CD4-positive, alpha-beta memory T cell (primary cell): Measurements from ENCODE around the gene ATXN7. TPM values are rescaled to one million over a fixed set of nuclear protein-coding genes. Genes with fewer than 3 reads are reported as not detected.

Experiments used
- CTCF ChIA-PET: fragments of 350-600 bp; sonication (Branson Sonifier 250); formaldehyde crosslinking; loops from one replicate; lab custom pipeline; 2021; ENCODE audit warnings: inconsistent platforms; ENCODE audit not compliant: partially characterized antibody; lab: Charles Lee
- POLR2A ChIA-PET: fragments of 350-600 bp; sonication (Branson Sonifier 250); formaldehyde crosslinking; loops from one replicate; lab custom pipeline; 2021; ENCODE audit not compliant: partially characterized antibody; lab: Charles Lee
- DNase-seq, 5 donors: peaks; one replicate each; pipeline versions ENCODE4 v3.0.0 to v3.0.0-alpha.2; 2020 to 2022; ENCODE audit warnings: mixed read lengths in 1 of 5
- H3K27ac ChIP-seq: one replicate; pipeline ENCODE4 v1.7.0; 2013; ENCODE audit warnings: low read depth, low read length
- H3K27me3 ChIP-seq: 2 replicates; pipeline ENCODE4 v1.7.0; 2013; ENCODE audit warnings: mild to moderate bottlenecking, low read length, moderate library complexity; ENCODE audit not compliant: insufficient read depth
- H3K36me3 ChIP-seq: 2 replicates; pipeline ENCODE4 v1.7.0; 2013; ENCODE audit warnings: mild to moderate bottlenecking, low read length, moderate library complexity; ENCODE audit not compliant: insufficient read depth
- H3K4me1 ChIP-seq: 2 replicates; pipeline ENCODE4 v1.7.0; 2013; ENCODE audit warnings: mild to moderate bottlenecking, low read length, moderate library complexity; ENCODE audit not compliant: insufficient read depth
- H3K4me3 ChIP-seq, 2 donors: one replicate each; pipeline ENCODE4 v1.7.0; 2013; ENCODE audit warnings: low read length in 2 of 2, mild to moderate bottlenecking in 1 of 2
- H3K9me3 ChIP-seq, 2 donors: one replicate each; pipeline ENCODE4 v1.7.0; 2013; ENCODE audit warnings: low read length in 2 of 2, control low read depth in 1 of 2; ENCODE audit not compliant: control insufficient read depth in 1 of 2
- H3K27ac Mint-ChIP-seq, 7 donors: one replicate each; pipeline ENCODE4 v1.8.0; 2020 to 2021; ENCODE audit warnings: mixed read lengths in 7 of 7, mild to moderate bottlenecking in 6 of 7, inconsistent platforms in 3 of 7, moderate library complexity in 3 of 7
- H3K27me3 Mint-ChIP-seq, 2 donors: one replicate each; pipeline ENCODE4 v1.8.0; 2020 to 2021; ENCODE audit warnings: mixed read lengths in 2 of 2
- H3K36me3 Mint-ChIP-seq, 2 donors: one replicate each; pipeline ENCODE4 v1.8.0; 2020 to 2021; ENCODE audit warnings: mixed read lengths in 2 of 2, inconsistent platforms in 1 of 2, mild to moderate bottlenecking in 1 of 2
- H3K4me1 Mint-ChIP-seq, 4 donors: one replicate each; pipeline ENCODE4 v1.8.0; 2020 to 2021; ENCODE audit warnings: mixed read lengths in 4 of 4, mild to moderate bottlenecking in 1 of 4
- H3K4me3 Mint-ChIP-seq, 8 donors: one replicate each; pipeline ENCODE4 v1.8.0; 2020 to 2021; ENCODE audit warnings: mixed read lengths in 8 of 8, mild to moderate bottlenecking in 7 of 8, moderate library complexity in 6 of 8, inconsistent platforms in 3 of 8
- H3K9me3 Mint-ChIP-seq, 8 donors: one replicate each; pipeline ENCODE4 v1.8.0; 2020 to 2021; ENCODE audit warnings: mixed read lengths in 8 of 8, mild to moderate bottlenecking in 5 of 8, inconsistent platforms in 3 of 8, moderate library complexity in 1 of 8
- intact Hi-C: fragments of 100-400 bp; cut with micrococcal nuclease; formaldehyde crosslinking; loops from one replicate; pipeline ENCODE4 v1.15.1; 2023
- polyA plus RNA-seq, 2 donors: library from polyadenylated mRNA; unstranded; fragments of 300-500 nt; fragmentation: Illumina TruSeq; gene quantifications; one replicate each; pipeline ENCODE4 v1.2.3, GENCODE V29; 2021
- total RNA-seq, 2 experiments: library from RNA; stranded (reverse); gene quantifications; one replicate each; pipeline ENCODE4 v1.2.3, GENCODE V29; 2021

ATXN7 gene
- total and polyA plus RNA-seq, 4 experiments from 2014 or later = 13.4 to 160 (median 89.2) TPM

DNA sequence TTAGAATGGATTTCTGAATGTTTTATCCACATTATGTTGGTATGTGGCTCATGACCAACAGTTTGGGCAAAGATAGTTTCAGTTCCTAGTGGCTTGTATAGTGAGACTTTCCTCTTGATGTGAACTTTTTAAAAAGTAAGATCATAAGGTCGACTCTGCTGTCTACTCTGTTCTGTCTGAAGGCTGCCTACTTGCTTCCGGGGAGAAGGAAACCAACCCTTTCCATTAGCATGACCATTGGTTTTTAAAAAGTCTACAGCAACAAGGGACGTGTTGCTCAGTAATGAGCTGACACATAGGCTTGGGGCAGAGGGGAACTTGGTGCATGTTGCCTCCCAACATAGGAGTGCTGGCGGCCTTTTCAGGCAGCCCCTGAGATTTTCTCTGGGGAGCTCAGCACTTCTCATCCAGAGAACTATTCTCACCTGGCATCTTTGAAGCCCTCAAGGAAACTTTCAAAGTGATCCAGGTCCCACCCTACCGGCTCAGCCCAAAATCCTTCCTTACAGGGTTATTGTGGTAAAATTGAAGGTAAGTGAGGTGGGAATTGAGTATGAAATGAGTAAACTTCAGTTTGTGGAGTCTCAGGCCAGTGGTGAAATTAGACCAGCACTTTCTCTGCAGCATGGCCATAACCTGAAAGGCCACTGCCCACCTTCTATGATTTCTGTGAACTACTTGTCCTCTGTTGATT, 129.0 kb downstream of the ATXN7 start:
- H3K4me1 ChIP-seq = peaks cover 7% of the 10 kb centered on the region
- POLR2A ChIA-PET = interaction anchor here (1.5 to 5.5 kb wide), 6 partner anchors 13 to 31 kb away, joined by 4 to 36 read pairs (median 10); partner anchors contain the start of gene PSMD6
- H3K27me3 ChIP-seq = no peaks in the 10 kb centered on the region
- peaks cover 80 to 93% of the 10 kb centered on the region in 2 donors for H3K36me3 Mint-ChIP-seq
- CTCF ChIA-PET = interaction anchor here (0.8 to 29.4 kb wide), 16 partner anchors 8 to 209 kb away, joined by 3 to 875 read pairs (median 8); partner anchors contain the start of genes C3orf49 and PSMD6
- intact Hi-C loops = loop anchor here (1.0 kb wide), 3 partner anchors 13 to 30 kb away; no protein-coding TSS in a partner anchor
- peak overlapping the region; percentile 3 to 85 (median 56) for H3K27ac Mint-ChIP-seq
- no peaks in the 10 kb centered on the region for H3K27me3 Mint-ChIP-seq
- H3K9me3 Mint-ChIP-seq = no peaks in the 10 kb centered on the region
- peaks cover 27 to 54% (median 38%) of the 10 kb centered on the region in 4 donors for H3K4me1 Mint-ChIP-seq
- H3K9me3 ChIP-seq = no peaks in the 10 kb centered on the region
- H3K27ac ChIP-seq = no peak overlapping the region
- H3K36me3 ChIP-seq = peaks cover 94% of the 10 kb centered on the region
- no peak overlapping the region for H3K4me3 Mint-ChIP-seq
- H3K4me3 ChIP-seq = no peak overlapping the region
- no peak for DNase-seq

GRCh38 chr3:63993653-63994079, 130.0 kb downstream of the ATXN7 start:
- Mint-ChIP-seq H3K27me3 (no peaks in the 10 kb centered on the region), H3K27ac (peak overlapping the region; percentile 7 to 89 (median 79)), H3K36me3 (peaks cover 80 to 93% of the 10 kb centered on the region in 2 donors), H3K4me1 (peaks cover 31 to 58% (median 43%) of the 10 kb centered on the region in 4 donors), H3K9me3 (no peaks in the 10 kb centered on the region), H3K4me3 (no peak overlapping the region)
- peaks cover 7% of the 10 kb centered on the region for H3K4me1 ChIP-seq
- intact Hi-C loops = loop anchor here (1.0 kb wide), 3 partner anchors 14 to 31 kb away; no protein-coding TSS in a partner anchor
- no peaks in the 10 kb centered on the region for H3K9me3 ChIP-seq
- no peak overlapping the region for H3K27ac ChIP-seq
- H3K4me3 ChIP-seq = no peak overlapping the region
- CTCF ChIA-PET = interaction anchor here (0.8 to 29.4 kb wide), 19 partner anchors 10 to 175 kb away, joined by 3 to 875 read pairs (median 5); partner anchors contain the start of genes C3orf49 and PSMD6
- POLR2A ChIA-PET = interaction anchor here (1.4 to 5.5 kb wide), 7 partner anchors 14 to 32 kb away, joined by 3 to 36 read pairs (median 8); partner anchors contain the start of gene PSMD6
- H3K36me3 ChIP-seq = peaks cover 94% of the 10 kb centered on the region
- DNase-seq = peak; percentile 63 to 67 (median 66)
- no peaks in the 10 kb centered on the region for H3K27me3 ChIP-seq

GRCh38 chr3:63995086-63995485, 131.4 kb downstream of the ATXN7 start:
- Histone ChIP-seq H3K9me3 (no peaks in the 10 kb centered on the region), H3K27me3 (no peaks in the 10 kb centered on the region), H3K4me1 (peaks cover 7% of the 10 kb centered on the region), H3K27ac (no peak overlapping the region), H3K36me3 (peaks cover 94% of the 10 kb centered on the region), H3K4me3 (no peak overlapping the region)
- ChIA-PET POLR2A (interaction anchor here (0.9 to 5.5 kb wide), 5 partner anchors 17 to 34 kb away, joined by 5 to 36 read pairs (median 8); partner anchors contain the start of gene PSMD6), CTCF (interaction anchor here (0.7 to 29.4 kb wide), 9 partner anchors 10 to 176 kb away, joined by 3 to 875 read pairs (median 10); partner anchors contain the start of genes C3orf49 and PSMD6)
- H3K27ac Mint-ChIP-seq = peak overlapping the region in 6 of 7 donors; percentile 60 to 86 (median 80)
- H3K4me1 Mint-ChIP-seq = peaks cover 32 to 63% (median 46%) of the 10 kb centered on the region in 4 donors
- no peaks in the 10 kb centered on the region for H3K9me3 Mint-ChIP-seq
- intact Hi-C loops = no loop called here
- DNase-seq = no peak
- H3K27me3 Mint-ChIP-seq = no peaks in the 10 kb centered on the region
- no peak overlapping the region for H3K4me3 Mint-ChIP-seq
- peaks cover 80 to 93% of the 10 kb centered on the region in 2 donors for H3K36me3 Mint-ChIP-seq

- Histone ChIP-seq H3K9me3 (no peaks in the 10 kb centered on the region), H3K27ac (no peak overlapping the region), H3K36me3 (peaks cover 81% of the 10 kb centered on the region), H3K27me3 (no peaks in the 10 kb centered on the region), H3K4me3 (no peak overlapping the region), H3K4me1 (peaks cover 3% of the 10 kb centered on the region)
- no peak for DNase-seq
- intact Hi-C loops = no loop called here
- no peaks in the 10 kb centered on the region for H3K27me3 Mint-ChIP-seq
- H3K27ac Mint-ChIP-seq = peak overlapping the region; percentile 47 to 84 (median 64)
- POLR2A ChIA-PET = interaction anchor here (1.1 to 1.6 kb wide), 2 partner anchors 22 to 31 kb away, joined by 4 read pairs; no protein-coding TSS in a partner anchor
- no peaks in the 10 kb centered on the region for H3K9me3 Mint-ChIP-seq
- H3K36me3 Mint-ChIP-seq = peaks cover 61 to 79% of the 10 kb centered on the region in 2 donors
- H3K4me1 Mint-ChIP-seq = peaks cover 24 to 59% (median 43%) of the 10 kb centered on the region in 4 donors
- CTCF ChIA-PET = interaction anchor here (0.8 to 29.4 kb wide), 3 partner anchors 8 to 36 kb away, joined by 3 to 875 read pairs (median 6); no protein-coding TSS in a partner anchor
- no peak overlapping the region for H3K4me3 Mint-ChIP-seq
These were observed 135.4 kb downstream of the ATXN7 start for GRCh38 chr3:63998852-63999754.

DNA sequence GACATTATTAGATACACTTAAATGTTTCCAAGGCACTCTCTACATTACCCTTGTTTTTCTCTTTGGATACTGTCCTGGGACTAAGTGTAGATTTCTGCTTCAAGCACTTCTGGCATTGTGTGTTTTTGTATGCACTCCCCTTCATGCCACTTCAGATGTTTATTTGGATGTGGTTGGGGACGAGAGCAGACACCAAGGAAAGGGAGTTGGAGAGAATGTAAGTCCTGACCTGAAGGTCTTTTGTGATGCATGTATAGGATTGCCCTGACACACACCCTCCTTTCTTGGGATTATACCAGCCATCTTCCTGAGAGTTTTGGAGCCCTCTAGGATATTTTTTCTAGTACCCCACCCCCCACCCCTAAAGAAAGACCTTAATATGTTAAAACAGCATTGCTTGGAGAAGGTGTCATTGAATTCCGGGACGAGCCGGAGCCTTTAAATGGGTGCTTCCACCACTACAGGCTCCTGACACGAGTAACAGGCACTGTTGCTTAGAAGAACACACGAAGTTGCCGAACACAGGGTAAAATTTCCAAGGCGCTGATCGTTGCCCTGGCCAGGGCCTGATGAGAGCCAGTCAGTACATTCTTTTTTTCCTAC, 136.9 kb downstream of the ATXN7 start:
- Histone ChIP-seq H3K4me3 (no peak overlapping the region), H3K9me3 (no peaks in the 10 kb centered on the region), H3K27me3 (no peaks in the 10 kb centered on the region), H3K27ac (no peak overlapping the region), H3K4me1 (peaks cover 3% of the 10 kb centered on the region), H3K36me3 (peaks cover 83% of the 10 kb centered on the region)
- intact Hi-C loops = no loop called here
- no peak for DNase-seq
- Mint-ChIP-seq H3K27ac (peak overlapping the region in 5 of 7 donors; percentile 48 to 78 (median 59)), H3K4me1 (peaks cover 15 to 50% (median 34%) of the 10 kb centered on the region in 4 donors), H3K4me3 (no peak overlapping the region), H3K27me3 (no peaks in the 10 kb centered on the region), H3K9me3 (no peaks in the 10 kb centered on the region), H3K36me3 (peaks cover 51 to 68% of the 10 kb centered on the region in 2 donors)
- ChIA-PET POLR2A (interaction anchor here (0.6 kb wide), 1 partner anchor 32 kb away, joined by 3 read pairs; no protein-coding TSS in a partner anchor), CTCF (interaction anchor here (0.6 to 2.0 kb wide), 3 partner anchors 8 to 32 kb away, joined by 3 to 6 read pairs (median 4); no protein-coding TSS in a partner anchor)

DNA sequence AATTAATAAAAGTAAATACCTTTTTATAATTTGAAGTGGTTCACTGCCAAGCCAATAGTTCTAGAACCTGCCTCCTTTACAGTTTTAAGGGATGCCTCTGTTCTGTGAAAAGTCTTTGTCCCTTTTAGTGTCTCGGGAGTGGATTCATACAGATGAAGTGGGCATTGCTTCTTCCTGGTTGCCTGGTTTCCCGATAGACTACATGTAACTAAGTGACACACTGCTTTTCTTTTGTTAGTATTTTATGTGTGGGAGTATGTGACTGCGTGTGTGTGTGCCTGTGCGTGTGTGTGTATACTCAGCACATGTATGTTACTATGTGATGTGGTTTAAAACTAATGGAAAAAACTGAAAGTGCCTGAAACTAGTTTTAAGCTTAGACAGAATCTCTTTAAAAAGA, 138.6 kb downstream of the ATXN7 start:
- DNase-seq = no peak
- CTCF ChIA-PET = interaction anchor here (1.1 to 2.5 kb wide), 2 partner anchors 9 to 39 kb away, joined by 3 to 23 read pairs; no protein-coding TSS in a partner anchor

More for the DNA sequence above, 138.6 kb downstream of the ATXN7 start:
- H3K27me3 Mint-ChIP-seq = no peaks in the 10 kb centered on the region
- H3K27ac Mint-ChIP-seq = peak overlapping the region in 6 of 7 donors; percentile 31 to 76 (median 54)
- Histone ChIP-seq H3K4me1 (peaks cover 3% of the 10 kb centered on the region), H3K27ac (no peak overlapping the region), H3K9me3 (no peaks in the 10 kb centered on the region), H3K27me3 (no peaks in the 10 kb centered on the region), H3K4me3 (no peak overlapping the region), H3K36me3 (peaks cover 82% of the 10 kb centered on the region)
- POLR2A ChIA-PET = interaction anchor here (1.6 to 2.1 kb wide), 2 partner anchors 21 to 23 kb away, joined by 4 to 7 read pairs; partner anchors contain the start of gene PSMD6
- no peaks in the 10 kb centered on the region for H3K9me3 Mint-ChIP-seq
- H3K4me3 Mint-ChIP-seq = no peak overlapping the region
- H3K4me1 Mint-ChIP-seq = peaks cover 13 to 36% (median 25%) of the 10 kb centered on the region in 4 donors
- intact Hi-C loops = no loop called here
- peaks cover 36 to 52% of the 10 kb centered on the region in 2 donors for H3K36me3 Mint-ChIP-seq
